Ishikawa (cell line): ENCODE data around the gene TMEM131.

Experiments
- CEBPB ChIP-seq: IDR thresholded peaks from 2 replicates; pipeline ENCODE4 v1.6.1; 2012
- EP300 ChIP-seq: IDR thresholded peaks from 2 replicates; pipeline ENCODE4 v1.6.1; 2012; ENCODE audit warnings: borderline replicate concordance
- FOXM1 ChIP-seq: IDR thresholded peaks from 2 replicates; pipeline ENCODE4 v1.6.1; 2012; ENCODE audit warnings: low read depth, borderline replicate concordance
- MAX ChIP-seq: IDR thresholded peaks from 2 replicates; pipeline ENCODE4 v1.6.1; 2012
- NFIC ChIP-seq: IDR thresholded peaks from 2 replicates; pipeline ENCODE4 v1.6.1; 2012
- TEAD4 ChIP-seq: IDR thresholded peaks from 2 replicates; pipeline ENCODE4 v1.6.1; 2012

- TF ChIP-seq NFIC (no peak), MAX (no peak), FOXM1 (no peak), TEAD4 (no peak), CEBPB (no peak), EP300 (no peak)
Observed at GRCh38 chr2:98015671-98016070, 19.9 kb upstream of the TMEM131 start.
